ENCODE data around the gene KLHL29. TPM values are rescaled to one million over a fixed set of nuclear protein-coding genes. Genes with fewer than 3 reads are reported as not detected.

Gene KLHL29
- total RNA-seq, 1 donor from 2014 or later: 8.4 TPM

GRCh38 chr2:23432531-23432930 is 47.6 kb downstream of the KLHL29 start:
- DNase-seq (ENCODE audit: low read depth, low spot score): no peak
- TF ChIP-seq CTCF (conservative IDR thresholded peaks at IDR 0.05): no peak
- no peaks in the 10 kb centered on the region for H3K9me3 Mint-ChIP-seq
- peaks cover 33% of the 10 kb centered on the region for H3K4me1 Mint-ChIP-seq
- no peaks in the 10 kb centered on the region for H3K36me3 Mint-ChIP-seq (ENCODE audit: low read depth)
- no peak overlapping the region for H3K4me3 Mint-ChIP-seq
- no peak overlapping the region for H3K27ac Mint-ChIP-seq (ENCODE audit: unreplicated experiment)
- H3K27me3 Mint-ChIP-seq (ENCODE audit: low read depth): no peaks in the 10 kb centered on the region

- no peak overlapping the region for H3K27ac Mint-ChIP-seq (ENCODE audit: unreplicated experiment)
- H3K4me1 Mint-ChIP-seq: peaks cover 33% of the 10 kb centered on the region
- H3K4me3 Mint-ChIP-seq: no peak overlapping the region
- H3K27me3 Mint-ChIP-seq (ENCODE audit: low read depth): no peaks in the 10 kb centered on the region
- no peaks in the 10 kb centered on the region for H3K9me3 Mint-ChIP-seq
- no peak for TF ChIP-seq CTCF (conservative IDR thresholded peaks at IDR 0.05)
- no peaks in the 10 kb centered on the region for H3K36me3 Mint-ChIP-seq (ENCODE audit: low read depth)
- no peak for DNase-seq (ENCODE audit: low read depth, low spot score)
Measured at GRCh38 chr2:23433282-23433681, 48.3 kb downstream of the KLHL29 start.

GRCh38 chr2:23434721-23435121 is 49.7 kb downstream of the KLHL29 start:
- Mint-ChIP-seq H3K36me3 (ENCODE audit: low read depth) (no peaks in the 10 kb centered on the region), H3K27me3 (ENCODE audit: low read depth) (no peaks in the 10 kb centered on the region), H3K4me3 (no peak overlapping the region), H3K9me3 (no peaks in the 10 kb centered on the region), H3K27ac (ENCODE audit: unreplicated experiment) (no peak overlapping the region), H3K4me1 (peaks cover 33% of the 10 kb centered on the region)
- no peak for DNase-seq (ENCODE audit: low read depth, low spot score)
- no peak for TF ChIP-seq CTCF (conservative IDR thresholded peaks at IDR 0.05)

- DNase-seq (ENCODE audit: low read depth, low spot score): no peak
- Mint-ChIP-seq H3K27me3 (ENCODE audit: low read depth) (no peaks in the 10 kb centered on the region), H3K4me3 (no peak overlapping the region), H3K36me3 (ENCODE audit: low read depth) (no peaks in the 10 kb centered on the region), H3K27ac (ENCODE audit: unreplicated experiment) (no peak overlapping the region), H3K4me1 (peaks cover 33% of the 10 kb centered on the region), H3K9me3 (no peaks in the 10 kb centered on the region)
- no peak for TF ChIP-seq CTCF (conservative IDR thresholded peaks at IDR 0.05)
Measured at GRCh38 chr2:23435250-23436035, 50.5 kb downstream of the KLHL29 start.

- H3K4me3 Mint-ChIP-seq: no peak overlapping the region
- TF ChIP-seq CTCF (conservative IDR thresholded peaks at IDR 0.05): no peak
- H3K27ac Mint-ChIP-seq (ENCODE audit: unreplicated experiment): no peak overlapping the region
- DNase-seq (ENCODE audit: low read depth, low spot score): no peak
- H3K27me3 Mint-ChIP-seq (ENCODE audit: low read depth): no peaks in the 10 kb centered on the region
- peaks cover 33% of the 10 kb centered on the region for H3K4me1 Mint-ChIP-seq
- H3K36me3 Mint-ChIP-seq (ENCODE audit: low read depth): no peaks in the 10 kb centered on the region
- peaks cover under 1% of the 10 kb centered on the region for H3K9me3 Mint-ChIP-seq
Measured at GRCh38 chr2:23436346-23437098, 51.5 kb downstream of the KLHL29 start.
